ENCODE results near the gene GRK4. TPM values are rescaled to one million over a fixed set of nuclear protein-coding genes. Genes with fewer than 3 reads are reported as not detected.
"Not testable (repeated sequence)": the region's sequence is repeated elsewhere in the genome, so short reads cannot be mapped to it uniquely, and the experiment has no call there.

GRK4 gene
- total and polyA plus RNA-seq, 2 experiments from 2014 or later = 5.8 to 6.5 TPM

- 82 to 84% methylated on average over 30 of the region's 30 CpGs for WGBS, 2 experiments (ENCODE audit: low coverage in 1 of 2, low lambda C conversion rate in 2 of 2, missing lambda C conversion rate in 2 of 2)
- in situ Hi-C loops (cut with MboI) = no loop called here
- no peak overlapping the region for H3K4me3 ChIP-seq
- H3K27me3 ChIP-seq (replicated peaks; ENCODE audit: insufficient read depth) = no peaks in the 10 kb centered on the region
- H3K27ac ChIP-seq = no peak overlapping the region
- no peaks in the 10 kb centered on the region for H3K9me3 ChIP-seq (ENCODE audit: low read depth)
- peaks cover 4% of the 10 kb centered on the region; the same call in 1 of the 2 replicates for H3F3A ChIP-seq (ENCODE audit: insufficient read depth)
- TF ChIP-seq EZH2phosphoT487 (IDR thresholded peaks at IDR 0.05; ENCODE audit: insufficient read depth, low read depth) = no peak
- TF ChIP-seq EZH2 (IDR thresholded peaks at IDR 0.05; ENCODE audit: insufficient read depth, poor library complexity, severe bottlenecking) = no peak
- peaks cover 46% of the 10 kb centered on the region; the same call in 1 of the 2 replicates for H3K36me3 ChIP-seq (ENCODE audit: low read depth)
- H3K4me2 ChIP-seq (ENCODE audit: unreplicated experiment) = no peak overlapping the region
- H3K9me2 ChIP-seq (ENCODE audit: insufficient read depth) = no peaks in the 10 kb centered on the region
- H3K9ac ChIP-seq = no peak overlapping the region
- no peaks in the 10 kb centered on the region for H3K4me1 ChIP-seq (ENCODE audit: insufficient read depth)
- H2AFZ ChIP-seq = no peak overlapping the region
- peaks cover 15% of the 10 kb centered on the region; the same call in 1 of the 2 replicates for H3K79me2 ChIP-seq (ENCODE audit: insufficient read depth)
- no peak for DNase-seq
- no peaks in the 10 kb centered on the region for H4K20me1 ChIP-seq (ENCODE audit: insufficient read depth)
These were observed 18.5 kb upstream of the GRK4 start for GRCh38 chr4:2944586-2945526.

GRCh38 chr4:2945619-2946604 is 17.5 kb upstream of the GRK4 start:
- H3K9me2 ChIP-seq (ENCODE audit: insufficient read depth); H3K27ac ChIP-seq; DNase-seq; H4K20me1 ChIP-seq (ENCODE audit: insufficient read depth); in situ Hi-C loops (cut with MboI); H3K9ac ChIP-seq; H2AFZ ChIP-seq; H3K4me1 ChIP-seq (ENCODE audit: insufficient read depth); H3K4me2 ChIP-seq (ENCODE audit: unreplicated experiment); H3K27me3 ChIP-seq (replicated peaks; ENCODE audit: insufficient read depth); H3F3A ChIP-seq (ENCODE audit: insufficient read depth); H3K9me3 ChIP-seq (ENCODE audit: low read depth); H3K4me3 ChIP-seq: not testable (repeated sequence)
- H3K36me3 ChIP-seq (ENCODE audit: low read depth) = peaks cover 47% of the 10 kb centered on the region; the same call in 1 of the 2 replicates
- 86 to 89% methylated on average over 23 to 30 of the region's 30 CpGs for WGBS, 2 experiments (ENCODE audit: low coverage in 1 of 2, low lambda C conversion rate in 2 of 2, missing lambda C conversion rate in 2 of 2)
- H3K79me2 ChIP-seq (ENCODE audit: insufficient read depth) = peaks cover 15% of the 10 kb centered on the region; the same call in 1 of the 2 replicates

- H3K9me2 ChIP-seq (ENCODE audit: insufficient read depth) = no peaks in the 10 kb centered on the region
- H3F3A ChIP-seq (ENCODE audit: insufficient read depth) = no peaks in the 10 kb centered on the region; the same call in 1 of the 2 replicates
- 93% methylated on average over 19 of the region's 19 CpGs for WGBS, 2 experiments (ENCODE audit: low coverage in 1 of 2, low lambda C conversion rate in 2 of 2, missing lambda C conversion rate in 2 of 2)
- TF ChIP-seq EZH2 (IDR thresholded peaks at IDR 0.05; ENCODE audit: insufficient read depth, poor library complexity, severe bottlenecking) = no peak
- no peak for TF ChIP-seq EZH2phosphoT487 (IDR thresholded peaks at IDR 0.05; ENCODE audit: insufficient read depth, low read depth)
- no peak for DNase-seq
- H3K4me2 ChIP-seq (ENCODE audit: unreplicated experiment) = no peak overlapping the region
- H3K27me3 ChIP-seq (replicated peaks; ENCODE audit: insufficient read depth) = no peaks in the 10 kb centered on the region
- peaks cover 49% of the 10 kb centered on the region; the same call in 1 of the 2 replicates for H3K36me3 ChIP-seq (ENCODE audit: low read depth)
- H3K4me3 ChIP-seq = no peak overlapping the region
- in situ Hi-C loops (cut with MboI) = no loop called here
- no peak overlapping the region for H2AFZ ChIP-seq
- H4K20me1 ChIP-seq (ENCODE audit: insufficient read depth) = no peaks in the 10 kb centered on the region
- H3K4me1 ChIP-seq (ENCODE audit: insufficient read depth) = no peaks in the 10 kb centered on the region
- peaks cover 10% of the 10 kb centered on the region; the same call in 1 of the 2 replicates for H3K79me2 ChIP-seq (ENCODE audit: insufficient read depth)
- no peak overlapping the region for H3K27ac ChIP-seq
- H3K9me3 ChIP-seq (ENCODE audit: low read depth) = no peaks in the 10 kb centered on the region
- no peak overlapping the region for H3K9ac ChIP-seq
These were observed 16.4 kb upstream of the GRK4 start for GRCh38 chr4:2946812-2947600.

All from GM23248 (cell line).